Measurements from ENCODE around the gene CYTH1.

CYTH1 gene

GRCh38 chr17:78731904-78732303 lies 50.2 kb downstream of the CYTH1 start:
- no peak for DNase-seq

GRCh38 chr17:78729641-78730040 lies 52.4 kb downstream of the CYTH1 start:
- no peak for DNase-seq

- DNase-seq = no peak
Measured at GRCh38 chr17:78728495-78728894, 53.6 kb downstream of the CYTH1 start.

- no peak for DNase-seq
Measured at GRCh38 chr17:78727476-78728229, 54.4 kb downstream of the CYTH1 start.

GRCh38 chr17:78727057-78727456 lies 55.0 kb downstream of the CYTH1 start:
- no peak for DNase-seq

- DNase-seq = no peak
Measured at GRCh38 chr17:78726513-78726912, 55.6 kb downstream of the CYTH1 start.

- DNase-seq = peak; percentile 35
Measured at GRCh38 chr17:78725448-78726021, 56.5 kb downstream of the CYTH1 start.

- DNase-seq = no peak
Measured at GRCh38 chr17:78724999-78725398, 57.1 kb downstream of the CYTH1 start.

- no peak for DNase-seq
Measured at GRCh38 chr17:78724544-78724943, 57.5 kb downstream of the CYTH1 start.

- DNase-seq = no peak
Measured at GRCh38 chr17:78723957-78724356, 58.1 kb downstream of the CYTH1 start.

GRCh38 chr17:78723001-78723796 lies 58.9 kb downstream of the CYTH1 start:
- DNase-seq = no peak

- no peak for DNase-seq
Measured at GRCh38 chr17:78722246-78722761, 59.8 kb downstream of the CYTH1 start.

GRCh38 chr17:78719630-78720298 lies 62.3 kb downstream of the CYTH1 start:
- DNase-seq = no peak

- no peak for DNase-seq
Measured at GRCh38 chr17:78718575-78719208, 63.4 kb downstream of the CYTH1 start.

- no peak for DNase-seq
Measured at GRCh38 chr17:78717431-78717980, 64.6 kb downstream of the CYTH1 start.

GRCh38 chr17:78716814-78717393 lies 65.2 kb downstream of the CYTH1 start:
- DNase-seq = peak; percentile 35

GRCh38 chr17:78716292-78716691 lies 65.8 kb downstream of the CYTH1 start:
- no peak for DNase-seq

- DNase-seq = no peak
Measured at GRCh38 chr17:78715876-78716275, 66.2 kb downstream of the CYTH1 start.

- no peak for DNase-seq
Measured at GRCh38 chr17:78715000-78715771, 66.9 kb downstream of the CYTH1 start.

GRCh38 chr17:78714534-78714933 lies 67.5 kb downstream of the CYTH1 start:
- DNase-seq = no peak

- no peak for DNase-seq
Measured at GRCh38 chr17:78712043-78712442, 70.0 kb downstream of the CYTH1 start.

Data from activated naive CD4-positive, alpha-beta T cell treated with Interleukin-2 at 50 U/mL for 16 hours (primary cell).